SK-N-SH (cell line): Measurements from ENCODE around the gene MACROD1. TPM values are rescaled to one million over a fixed set of nuclear protein-coding genes. Genes with fewer than 3 reads are reported as not detected.

ENCODE experiments used
- CTCF ChIA-PET: fragments of 300-600, 350-600 bp; formaldehyde crosslinking; extraction: SDS; loops from one replicate; lab custom pipeline; 2021; lab: Yijun Ruan, JAX
- POLR2A ChIA-PET: fragments of 350-600 bp; sonication (Branson Sonifier 250); formaldehyde crosslinking; extraction: SDS; loops from one replicate; lab custom pipeline; 2020; ENCODE audit warnings: antibody characterized with exemption, inconsistent platforms; lab: Yijun Ruan, JAX
- DNase-seq: peaks from one replicate; pipeline ENCODE4 v3.0.0; 2012
- H2AFZ ChIP-seq: fragments of 200-600 bp; sonication (generic); 2 replicates; pipeline ENCODE4 v1.8.1; 2016; ENCODE audit warnings: antibody characterized with exemption, mild to moderate bottlenecking, low read depth
- H3F3A ChIP-seq: fragments of 200-600 bp; sonication (generic); replicated peaks from 2 replicates; pipeline ENCODE3; 2016; ENCODE audit warnings: antibody characterized with exemption, mild to moderate bottlenecking; ENCODE audit not compliant: insufficient read depth
- H3K27ac ChIP-seq, 2 experiments: fragments of 200-500 bp in 1 of 2; fragments of 200-600 bp in 1 of 2; sonication (Bioruptor generic) in 1 of 2; sonication (generic), shearing (Covaris generic) in 1 of 2; 2 replicates each; pipeline versions ENCODE4 v1.5.1 to v1.6.1; 2014 to 2016; ENCODE audit warnings: low read depth in 2 of 2, inconsistent platforms in 1 of 2, low read length in 1 of 2, mild to moderate bottlenecking in 1 of 2, mixed read lengths in 1 of 2
- H3K27me3 ChIP-seq: fragments of 200-600 bp; sonication (generic), shearing (Covaris generic); 2 replicates; pipeline ENCODE4 v1.6.1; 2016; ENCODE audit warnings: mixed run types; ENCODE audit not compliant: insufficient read depth
- H3K36me3 ChIP-seq, 2 experiments: fragments of 200-500 bp in 1 of 2; fragments of 200-600 bp in 1 of 2; sonication (Bioruptor generic) in 1 of 2; sonication (generic) in 1 of 2; replicated peaks in 1 of 2; 2 replicates each; pipeline versions ENCODE3 to v1.5.1; 2014 to 2016; ENCODE audit warnings: low read length in 1 of 2, mild to moderate bottlenecking in 1 of 2; ENCODE audit not compliant: insufficient read depth in 2 of 2, control insufficient read depth in 1 of 2
- H3K4me1 ChIP-seq, 2 experiments: fragments of 200-500 bp in 1 of 2; fragments of 200-600 bp in 1 of 2; sonication (Bioruptor generic) in 1 of 2; sonication (generic), shearing (Covaris generic) in 1 of 2; 2 replicates each; pipeline versions ENCODE4 v1.5.1 to v1.6.1; 2014 to 2016; ENCODE audit warnings: low read depth in 1 of 2, low read length in 1 of 2, mixed run types in 1 of 2; ENCODE audit not compliant: insufficient read depth in 2 of 2, control insufficient read depth in 1 of 2
- H3K4me2 ChIP-seq: fragments of 200-600 bp; sonication (generic), shearing (Covaris generic); 2 replicates; pipeline ENCODE4 v1.6.1; 2017; ENCODE audit warnings: mixed run types
- H3K4me3 ChIP-seq, 2 experiments: fragments of 200-500 bp in 1 of 2; fragments of 200-600 bp in 1 of 2; sonication (Bioruptor generic) in 1 of 2; sonication (generic), shearing (Covaris generic) in 1 of 2; 2 replicates each; pipeline versions ENCODE4 v1.5.1 to v1.8.1; 2014 to 2016; ENCODE audit warnings: low read depth in 2 of 2, inconsistent platforms in 1 of 2, low read length in 1 of 2, mild to moderate bottlenecking in 1 of 2, mixed read lengths in 1 of 2, moderate library complexity in 1 of 2
- H3K79me2 ChIP-seq: fragments of 200-600 bp; sonication (generic); 2 replicates; pipeline ENCODE4 v1.8.1; 2017; ENCODE audit warnings: mild to moderate bottlenecking; ENCODE audit not compliant: insufficient read depth
- H3K9ac ChIP-seq: fragments of 200-600 bp; sonication (generic); 2 replicates; pipeline ENCODE4 v1.6.1; 2017; ENCODE audit warnings: mixed run types
- H3K9me2 ChIP-seq: fragments of 200-600 bp; sonication (generic); 2 replicates; pipeline ENCODE4 v1.6.1; 2017; ENCODE audit warnings: mixed run types
- H3K9me3 ChIP-seq: fragments of 200-600 bp; sonication (generic); 2 replicates; pipeline ENCODE4 v1.6.1; 2017; ENCODE audit warnings: mixed run types, mild to moderate bottlenecking, moderate library complexity
- H4K20me1 ChIP-seq: fragments of 200-600 bp; sonication (generic); 2 replicates; pipeline ENCODE4 v1.6.1; 2017; ENCODE audit warnings: mild to moderate bottlenecking, mixed run types; ENCODE audit not compliant: insufficient read depth
- ELF1 ChIP-seq: IDR thresholded peaks from 2 replicates; pipeline ENCODE4 v1.4.0; 2012
- EP300 ChIP-seq, 2 experiments: IDR thresholded peaks; 2 replicates each; pipeline versions ENCODE4 v1.4.0 to v1.6.1; 2012; ENCODE audit warnings: borderline replicate concordance in 1 of 2, low read depth in 1 of 2, low read length in 1 of 2
- EZH2phosphoT487 ChIP-seq: fragments of 200-600 bp; sonication (generic); IDR thresholded peaks from 2 replicates; pipeline ENCODE4 v1.6.1; 2017; ENCODE audit warnings: low read depth, mixed run types, mild to moderate bottlenecking, antibody characterized with exemption, moderate library complexity, borderline replicate concordance
- FOSL2 ChIP-seq: IDR thresholded peaks from 2 replicates; pipeline ENCODE4 v1.4.0; 2012; ENCODE audit warnings: low read depth, mild to moderate bottlenecking, moderate library complexity, borderline replicate concordance
- FOXJ3 ChIP-seq: sonication (generic); formaldehyde crosslinking; IDR thresholded peaks from 2 replicates; pipeline ENCODE4 v1.5.1; 2020; ENCODE audit warnings: mild to moderate bottlenecking, missing genetic modification reagents
- GATA2 ChIP-seq: sonication (generic); formaldehyde crosslinking; IDR thresholded peaks from 2 replicates; pipeline ENCODE4 v1.5.0; 2020; ENCODE audit warnings: mild to moderate bottlenecking, missing genetic modification reagents
- IRF3 ChIP-seq: fragments of 150-350 bp; IDR thresholded peaks from 2 replicates; pipeline ENCODE4 v1.6.1; 2016; ENCODE audit warnings: mild to moderate bottlenecking, low read depth, low read length
- JUND ChIP-seq: IDR thresholded peaks from 2 replicates; pipeline ENCODE4 v1.4.0; 2012
- MEF2A ChIP-seq: IDR thresholded peaks from 2 replicates; pipeline ENCODE4 v1.4.0; 2012; ENCODE audit warnings: low read depth, borderline replicate concordance
- MXI1 ChIP-seq: IDR thresholded peaks from 2 replicates; pipeline ENCODE4 v1.6.1; 2012; ENCODE audit warnings: mild to moderate bottlenecking, low read depth, low read length, improper control_type of control experiment
- NFIC ChIP-seq: IDR thresholded peaks from 2 replicates; pipeline ENCODE4 v1.4.0; 2012; ENCODE audit warnings: borderline replicate concordance
- NRF1 ChIP-seq: IDR thresholded peaks from 2 replicates; pipeline ENCODE4 v1.6.1; 2012; ENCODE audit warnings: low read depth, mild to moderate bottlenecking, low read length
- PBX3 ChIP-seq: IDR thresholded peaks from 2 replicates; pipeline ENCODE4; 2012
- POLR2AphosphoS5 ChIP-seq: IDR thresholded peaks from 2 replicates; pipeline ENCODE4 v1.6.1; 2012; ENCODE audit warnings: low read depth, low read length
- RAD21 ChIP-seq: IDR thresholded peaks from 2 replicates; pipeline ENCODE4 v1.6.1; 2012; ENCODE audit warnings: mild to moderate bottlenecking, low read length
- RCOR1 ChIP-seq: fragments of 150-350 bp; IDR thresholded peaks from 2 replicates; pipeline ENCODE4 v1.6.1; 2017; ENCODE audit warnings: antibody characterized with exemption, low read length
- RFX5 ChIP-seq: IDR thresholded peaks from 2 replicates; pipeline ENCODE4 v1.6.1; 2012; ENCODE audit warnings: mild to moderate bottlenecking, improper control_type of control experiment, low read length
- SIN3A ChIP-seq: IDR thresholded peaks from 2 replicates; pipeline ENCODE4 v1.6.1; 2012; ENCODE audit warnings: low read depth, mild to moderate bottlenecking, low read length, moderate library complexity, borderline replicate concordance
- SMC3 ChIP-seq: IDR thresholded peaks from 2 replicates; pipeline ENCODE4 v1.6.1; 2012; ENCODE audit warnings: low read depth, low read length, improper control_type of control experiment
- TAF1 ChIP-seq: IDR thresholded peaks from 2 replicates; pipeline ENCODE4 v1.6.1; 2012; ENCODE audit warnings: low read depth, mild to moderate bottlenecking, low read length, moderate library complexity, borderline replicate concordance
- TCF12 ChIP-seq: IDR thresholded peaks from 2 replicates; pipeline ENCODE4 v1.4.0; 2012
- TEAD4 ChIP-seq: IDR thresholded peaks from 2 replicates; pipeline ENCODE4 v1.4.0; 2012; ENCODE audit warnings: mild to moderate bottlenecking, borderline replicate concordance; ENCODE audit not compliant: insufficient read depth
- USF2 ChIP-seq: fragments of 150-350 bp; IDR thresholded peaks from 2 replicates; pipeline ENCODE4 v1.6.1; 2017; ENCODE audit warnings: antibody characterized with exemption, low read length, low read depth, borderline replicate concordance
- YY1 ChIP-seq: IDR thresholded peaks from 2 replicates; pipeline ENCODE4 v1.4.0; 2012; ENCODE audit warnings: low read depth, mild to moderate bottlenecking
- ZBTB33 ChIP-seq: IDR thresholded peaks from 2 replicates; pipeline ENCODE4 v1.4.0; 2012; ENCODE audit warnings: low read depth, borderline replicate concordance
- WGBS: methylation state at CpG from one replicate; pipeline ENCODE4 v1.1.6; 2017; ENCODE audit warnings: low lambda C conversion rate; 5-methylcytosine and 5-hydroxymethylcytosine counted together
- polyA plus RNA-seq, 3 experiments: library from polyadenylated mRNA; depleted of rRNA; stranded (reverse); fragments of >200 nt; gene quantifications; 2 replicates each; pipeline ENCODE4 v1.2.3, GENCODE V29; 2012
- TF ChIP-seq, protein P1 (sequence below): fragments of 200-600 bp; sonication (generic); IDR thresholded peaks from 2 replicates; pipeline ENCODE4 v1.6.1; 2017; ENCODE audit warnings: antibody characterized with exemption, mild to moderate bottlenecking, moderate library complexity
- TF ChIP-seq, protein P2 (sequence below): IDR thresholded peaks from 2 replicates; pipeline ENCODE4 v1.4.0; 2012; ENCODE audit warnings: low read depth, borderline replicate concordance

The MACROD1 gene
- polyA plus RNA-seq, 1 of the 3 experiments (the other 2 are of a cell fraction): 49.1 TPM

GRCh38 chr11:64204464-64204989 lies 38.6 kb upstream of the MACROD1 start:
- H4K20me1 ChIP-seq: peaks cover 9% of the 10 kb centered on the region
- H3F3A ChIP-seq: peaks cover 30% of the 10 kb centered on the region
- no peak overlapping the region for H3K4me3 ChIP-seq
- H3K36me3 ChIP-seq: peaks cover 39 to 47% of the 10 kb centered on the region in 2 experiments
- DNase-seq: peak; percentile 89
- CTCF ChIA-PET: interaction anchor here (0.6 to 5.3 kb wide), 21 partner anchors 9 to 98 kb away, joined by 3 to 52 read pairs (median 6); partner anchors contain the start of genes CATSPERZ, NUDT22, PLCB3 and STIP1
- H3K9ac ChIP-seq: no peak overlapping the region
- H3K4me1 ChIP-seq: peaks cover 4 to 27% of the 10 kb centered on the region in 2 experiments; a peak in 3 of 4 replicates
- peak overlapping the region in 1 of 2 experiments; percentile 6; a peak in 1 of 4 replicates for H3K27ac ChIP-seq
- no peaks in the 10 kb centered on the region for H3K27me3 ChIP-seq
- POLR2A ChIA-PET: interaction anchor here (0.6 to 2.0 kb wide), 7 partner anchors 8 to 100 kb away, joined by 3 to 5 read pairs (median 4); partner anchors contain the start of gene NUDT22
- H2AFZ ChIP-seq: no peak overlapping the region
- no peak overlapping the region for H3K4me2 ChIP-seq
- H3K9me3 ChIP-seq: no peaks in the 10 kb centered on the region
- no peaks in the 10 kb centered on the region; the same call in 1 of the 2 replicates for H3K79me2 ChIP-seq
- H3K9me2 ChIP-seq: no peaks in the 10 kb centered on the region
- 44% methylated on average over 7 of the region's 7 CpGs for WGBS
- TF ChIP-seq TEAD4 (no peak), FOXJ3 (no peak), RFX5 (no peak), YY1 (no peak), NRF1 (no peak), TCF12 (peak; percentile 33; the same call in 1 of the 2 replicates), MXI1 (no peak), TAF1 (no peak), RAD21 (peak; percentile 84), IRF3 (no peak), RCOR1 (0 out of 2 replicates have a peak, but pooled peaks have one; percentile 18), PBX3 (no peak), GATA2 (CRISPR knock-in tag) (no peak), EZH2phosphoT487 (no peak), SMC3 (peak; percentile 72), USF2 (no peak), NFIC (peak; percentile 96), SIN3A (peak; percentile 79; the same call in 1 of the 2 replicates), JUND (no peak), ZBTB33 (no peak), POLR2AphosphoS5 (peak; percentile 66; the same call in 1 of the 2 replicates), FOSL2 (no peak), ELF1 (no peak), EP300 (IDR thresholded peaks at IDR 0.05; ENCODE audit: borderline replicate concordance in 1 of 2, low read depth in 1 of 2, low read length in 1 of 2) (no peak), MEF2A (no peak)
- TF ChIP-seq, protein P1, sequence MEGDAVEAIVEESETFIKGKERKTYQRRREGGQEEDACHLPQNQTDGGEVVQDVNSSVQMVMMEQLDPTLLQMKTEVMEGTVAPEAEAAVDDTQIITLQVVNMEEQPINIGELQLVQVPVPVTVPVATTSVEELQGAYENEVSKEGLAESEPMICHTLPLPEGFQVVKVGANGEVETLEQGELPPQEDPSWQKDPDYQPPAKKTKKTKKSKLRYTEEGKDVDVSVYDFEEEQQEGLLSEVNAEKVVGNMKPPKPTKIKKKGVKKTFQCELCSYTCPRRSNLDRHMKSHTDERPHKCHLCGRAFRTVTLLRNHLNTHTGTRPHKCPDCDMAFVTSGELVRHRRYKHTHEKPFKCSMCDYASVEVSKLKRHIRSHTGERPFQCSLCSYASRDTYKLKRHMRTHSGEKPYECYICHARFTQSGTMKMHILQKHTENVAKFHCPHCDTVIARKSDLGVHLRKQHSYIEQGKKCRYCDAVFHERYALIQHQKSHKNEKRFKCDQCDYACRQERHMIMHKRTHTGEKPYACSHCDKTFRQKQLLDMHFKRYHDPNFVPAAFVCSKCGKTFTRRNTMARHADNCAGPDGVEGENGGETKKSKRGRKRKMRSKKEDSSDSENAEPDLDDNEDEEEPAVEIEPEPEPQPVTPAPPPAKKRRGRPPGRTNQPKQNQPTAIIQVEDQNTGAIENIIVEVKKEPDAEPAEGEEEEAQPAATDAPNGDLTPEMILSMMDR: peak; percentile 85
- TF ChIP-seq, protein P2, sequence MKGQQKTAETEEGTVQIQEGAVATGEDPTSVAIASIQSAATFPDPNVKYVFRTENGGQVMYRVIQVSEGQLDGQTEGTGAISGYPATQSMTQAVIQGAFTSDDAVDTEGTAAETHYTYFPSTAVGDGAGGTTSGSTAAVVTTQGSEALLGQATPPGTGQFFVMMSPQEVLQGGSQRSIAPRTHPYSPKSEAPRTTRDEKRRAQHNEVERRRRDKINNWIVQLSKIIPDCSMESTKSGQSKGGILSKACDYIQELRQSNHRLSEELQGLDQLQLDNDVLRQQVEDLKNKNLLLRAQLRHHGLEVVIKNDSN: no peak
